SJSA1 (cell line): ENCODE measurements around the gene CUL7. TPM values are rescaled to one million over a fixed set of nuclear protein-coding genes. Genes with fewer than 3 reads are reported as not detected.
"Not testable (repeated sequence)": the region's sequence is repeated elsewhere in the genome, so short reads cannot be mapped to it uniquely, and the experiment has no call there.

ENCODE experiments used
- DNase-seq, 2 experiments: peaks; one replicate each; pipeline ENCODE4 v3.0.0-alpha.2; 2015 to 2020; ENCODE audit warnings: low spot score in 2 of 2, low read depth in 1 of 2
- H3K27ac ChIP-seq: fragments of 250-450 bp; sonication (Bioruptor Pico); 2 replicates; pipeline ENCODE4 v1.5.1; 2020; ENCODE audit warnings: mild to moderate bottlenecking, moderate library complexity
- H3K27me3 ChIP-seq: fragments of 250-450 bp; sonication (Bioruptor Pico); replicated peaks from 2 replicates; pipeline ENCODE4 v1.5.1; 2020; ENCODE audit warnings: mild to moderate bottlenecking, moderate library complexity
- H3K36me3 ChIP-seq: fragments of 250-450 bp; sonication (Bioruptor Pico); 2 replicates; pipeline ENCODE4 v1.5.1; 2020; ENCODE audit warnings: mild to moderate bottlenecking
- H3K4me1 ChIP-seq: fragments of 250-450 bp; sonication (Bioruptor Pico); replicated peaks from 2 replicates; pipeline ENCODE4 v1.6.1; 2021; ENCODE audit warnings: mild to moderate bottlenecking
- H3K4me3 ChIP-seq: fragments of 250-450 bp; sonication (Bioruptor Pico); 2 replicates; pipeline ENCODE4 v1.5.1; 2020; ENCODE audit warnings: mild to moderate bottlenecking
- H3K9me3 ChIP-seq: fragments of 250-450 bp; sonication (Bioruptor Pico); replicated peaks from 2 replicates; pipeline ENCODE4 v1.5.1; 2020; ENCODE audit warnings: mild to moderate bottlenecking
- total RNA-seq: library from RNA; depleted of rRNA; stranded (reverse); fragments of >200 nt; shearing (Covaris generic); gene quantifications from 2 replicates; pipeline ENCODE4 v1.2.3, GENCODE V29; 2014

The CUL7 gene
- total RNA-seq, 1 experiment from 2014 or later: 18.8 TPM

GRCh38 chr6:43088654-43089056 lies 35.0 kb upstream of the CUL7 start:
- H3K27ac ChIP-seq: no peak overlapping the region
- no peak overlapping the region for H3K4me3 ChIP-seq
- no peaks in the 10 kb centered on the region for H3K27me3 ChIP-seq
- H3K9me3 ChIP-seq: no peaks in the 10 kb centered on the region
- peaks cover 26% of the 10 kb centered on the region for H3K4me1 ChIP-seq
- DNase-seq: no peak
- no peaks in the 10 kb centered on the region for H3K36me3 ChIP-seq

- no peaks in the 10 kb centered on the region for H3K9me3 ChIP-seq
- H3K36me3 ChIP-seq: no peaks in the 10 kb centered on the region
- H3K27ac ChIP-seq: no peak overlapping the region
- no peak for DNase-seq
- no peaks in the 10 kb centered on the region for H3K27me3 ChIP-seq
- H3K4me1 ChIP-seq: peaks cover 19% of the 10 kb centered on the region
- H3K4me3 ChIP-seq: no peak overlapping the region
Measured at GRCh38 chr6:43086022-43086658, 32.5 kb upstream of the CUL7 start.

DNA sequence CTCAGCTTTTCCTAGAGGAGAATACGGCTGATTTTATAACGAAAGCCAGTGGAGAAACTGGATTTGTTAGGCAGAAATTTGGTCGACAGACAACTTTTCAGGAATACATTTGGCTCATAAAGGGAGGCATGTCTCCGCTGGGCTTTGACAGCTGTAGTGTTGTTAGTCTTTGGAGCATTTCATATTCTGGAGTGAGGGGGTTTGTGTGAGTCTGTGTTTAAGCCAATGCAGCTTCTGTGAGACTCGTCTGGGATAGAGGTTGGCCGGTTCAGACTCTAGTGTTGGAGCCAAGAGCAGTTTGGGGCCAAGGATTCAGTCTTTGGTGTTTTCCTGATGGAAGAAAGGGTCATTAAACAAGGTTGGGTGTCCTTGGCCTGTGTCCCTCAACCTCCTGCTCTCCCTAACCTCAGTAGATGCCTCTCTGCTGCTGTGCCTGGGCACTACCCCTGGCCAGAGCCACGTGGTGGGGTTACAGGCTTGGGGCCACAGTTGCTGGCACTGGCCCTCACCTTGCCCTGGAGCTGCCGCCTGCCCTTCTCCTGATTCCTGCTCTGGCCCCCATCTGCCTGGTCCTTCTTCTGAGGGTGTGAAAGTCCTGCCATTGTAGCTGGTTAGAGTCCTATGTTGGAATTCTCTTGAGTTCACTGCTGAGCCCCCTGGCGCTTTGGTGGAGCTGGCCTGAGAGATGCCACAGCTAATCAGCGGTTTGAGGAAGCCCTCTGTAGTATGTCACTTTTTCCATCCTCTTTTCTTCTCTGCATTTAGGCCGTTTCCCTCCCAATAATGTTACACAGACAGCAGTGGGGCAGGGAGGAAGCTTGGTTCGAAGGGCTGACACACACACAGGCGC lies 29.4 kb upstream of the CUL7 start:
- Histone ChIP-seq H3K27ac (no peak overlapping the region), H3K4me3 (no peak overlapping the region), H3K36me3 (no peaks in the 10 kb centered on the region), H3K4me1 (peaks cover 16% of the 10 kb centered on the region), H3K27me3 (no peaks in the 10 kb centered on the region), H3K9me3 (no peaks in the 10 kb centered on the region)
- DNase-seq: no peak

DNA sequence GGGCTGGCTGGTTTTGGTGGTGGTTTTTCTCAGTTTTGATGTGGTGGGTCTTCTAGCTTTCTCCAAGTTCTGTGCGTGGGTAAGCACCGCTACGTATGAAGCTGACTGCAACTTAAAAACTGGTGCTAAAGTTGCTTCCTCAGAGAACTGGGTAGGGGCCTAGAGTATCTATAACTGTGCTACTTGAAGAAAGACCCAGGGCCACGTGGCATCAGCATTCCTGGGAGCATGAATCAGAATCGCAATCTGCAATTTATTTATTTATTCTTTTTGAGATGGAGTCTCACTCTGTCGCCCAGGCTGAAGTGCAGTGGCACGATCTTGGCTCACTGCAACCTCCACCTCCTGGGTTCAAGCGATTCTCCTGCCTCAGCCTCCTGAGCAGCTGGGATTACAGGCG lies 28.3 kb upstream of the CUL7 start:
- peak; percentile 65 to 68 for DNase-seq
- not testable (repeated sequence) for H3K9me3 ChIP-seq, H3K4me3 ChIP-seq, H3K36me3 ChIP-seq, H3K27me3 ChIP-seq
- Histone ChIP-seq H3K27ac (peak overlapping the region; percentile 30), H3K4me1 (peaks cover 27% of the 10 kb centered on the region)

- Histone ChIP-seq H3K36me3 (peaks cover 8% of the 10 kb centered on the region), H3K27ac (no peak overlapping the region), H3K9me3 (no peaks in the 10 kb centered on the region), H3K4me1 (peaks cover 28% of the 10 kb centered on the region), H3K27me3 (no peaks in the 10 kb centered on the region), H3K4me3 (no peak overlapping the region)
- DNase-seq: no peak
Measured at GRCh38 chr6:43081043-43081442, 27.4 kb upstream of the CUL7 start.

GRCh38 chr6:43078691-43079090 lies 25.0 kb upstream of the CUL7 start:
- no peak for DNase-seq
- no peak overlapping the region for H3K4me3 ChIP-seq

GRCh38 chr6:43077981-43078511 lies 24.4 kb upstream of the CUL7 start:
- peaks cover 34% of the 10 kb centered on the region for H3K4me1 ChIP-seq
- H3K27ac ChIP-seq: no peak overlapping the region
- no peaks in the 10 kb centered on the region for H3K27me3 ChIP-seq
- H3K36me3 ChIP-seq: peaks cover 11% of the 10 kb centered on the region
- no peaks in the 10 kb centered on the region for H3K9me3 ChIP-seq
- no peak overlapping the region for H3K4me3 ChIP-seq
- no peak for DNase-seq

More at GRCh38 chr6:43078691-43079090, 25.0 kb upstream of the CUL7 start:
- no peaks in the 10 kb centered on the region for H3K27me3 ChIP-seq
- H3K4me1 ChIP-seq: peaks cover 34% of the 10 kb centered on the region
- H3K27ac ChIP-seq: no peak overlapping the region
- peaks cover 11% of the 10 kb centered on the region for H3K36me3 ChIP-seq
- no peaks in the 10 kb centered on the region for H3K9me3 ChIP-seq

- Histone ChIP-seq H3K27me3 (no peaks in the 10 kb centered on the region), H3K27ac (peak overlapping the region; percentile 33; the same call in 1 of the 2 replicates), H3K36me3 (peaks cover 11% of the 10 kb centered on the region), H3K9me3 (no peaks in the 10 kb centered on the region), H3K4me1 (peaks cover 34% of the 10 kb centered on the region), H3K4me3 (peak overlapping the region; percentile 94)
- DNase-seq: no peak
Measured at GRCh38 chr6:43077333-43077809, 23.7 kb upstream of the CUL7 start.

GRCh38 chr6:43076464-43077332 lies 23.0 kb upstream of the CUL7 start:
- peak; percentile 63 to 68 for DNase-seq
- Histone ChIP-seq H3K4me1 (peaks cover 27% of the 10 kb centered on the region), H3K4me3 (peak overlapping the region; percentile 94)

DNA sequence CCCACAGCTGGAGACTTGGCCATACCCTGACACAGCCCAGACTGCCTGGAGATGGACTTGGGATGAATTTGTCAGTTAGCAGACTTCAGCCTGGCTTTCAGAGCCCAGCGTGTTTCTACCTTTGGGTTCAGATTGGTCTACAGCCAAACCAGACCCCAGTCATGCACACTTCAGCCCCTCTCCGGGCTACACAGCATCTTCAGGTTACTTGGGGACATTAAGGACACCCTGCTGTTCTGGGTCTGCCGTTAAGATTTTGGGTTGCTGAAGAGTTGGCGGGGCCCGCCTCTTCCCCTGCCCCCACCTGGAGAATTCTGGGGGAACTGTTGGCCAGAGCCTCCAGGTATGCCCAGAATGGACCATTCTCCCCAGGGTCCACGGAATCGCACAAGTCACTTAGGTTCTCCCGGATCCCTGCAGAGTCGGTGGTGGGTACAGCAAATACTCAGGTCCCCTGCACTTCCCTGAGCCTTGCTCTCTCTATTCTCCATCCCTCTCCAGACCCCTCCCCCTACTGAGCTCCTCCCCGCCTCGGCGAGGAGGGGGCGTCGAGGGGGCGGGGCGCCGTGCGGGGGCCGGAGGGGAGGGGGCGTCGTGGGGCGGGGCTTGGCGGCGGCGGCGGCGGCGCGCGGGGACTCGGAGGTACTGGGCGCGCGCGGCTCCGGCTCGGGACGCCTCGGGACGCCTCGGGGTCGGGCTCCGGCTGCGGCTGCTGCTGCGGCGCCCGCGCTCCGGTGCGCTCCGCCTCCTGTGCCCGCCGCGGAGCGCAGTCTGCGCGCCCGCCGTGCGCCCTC lies 22.2 kb upstream of the CUL7 start, which contains the start of gene PTK7:
Gene PTK7, plus strand, starts transcription at position 645 of the 794 bp plus-strand sequence. CDS start 175 bp downstream, outside the sequence.
- Histone ChIP-seq H3K27ac (peak within 1 kb of the TSS; percentile 33), H3K4me3 (peak within 1 kb of the TSS; percentile 94), H3K36me3 (peaks cover 11% of the 10 kb centered on the region), H3K4me1 (peaks cover 19% of the 10 kb centered on the region), H3K9me3 (no peaks in the 10 kb centered on the region), H3K27me3 (no peaks in the 10 kb centered on the region)
- peak in 1 of 2 experiments; percentile 67 for DNase-seq

More at GRCh38 chr6:43076464-43077332, 23.0 kb upstream of the CUL7 start:
- Histone ChIP-seq H3K36me3 (peaks cover 11% of the 10 kb centered on the region), H3K27ac (peak overlapping the region; percentile 33), H3K9me3 (no peaks in the 10 kb centered on the region), H3K27me3 (no peaks in the 10 kb centered on the region)

DNA sequence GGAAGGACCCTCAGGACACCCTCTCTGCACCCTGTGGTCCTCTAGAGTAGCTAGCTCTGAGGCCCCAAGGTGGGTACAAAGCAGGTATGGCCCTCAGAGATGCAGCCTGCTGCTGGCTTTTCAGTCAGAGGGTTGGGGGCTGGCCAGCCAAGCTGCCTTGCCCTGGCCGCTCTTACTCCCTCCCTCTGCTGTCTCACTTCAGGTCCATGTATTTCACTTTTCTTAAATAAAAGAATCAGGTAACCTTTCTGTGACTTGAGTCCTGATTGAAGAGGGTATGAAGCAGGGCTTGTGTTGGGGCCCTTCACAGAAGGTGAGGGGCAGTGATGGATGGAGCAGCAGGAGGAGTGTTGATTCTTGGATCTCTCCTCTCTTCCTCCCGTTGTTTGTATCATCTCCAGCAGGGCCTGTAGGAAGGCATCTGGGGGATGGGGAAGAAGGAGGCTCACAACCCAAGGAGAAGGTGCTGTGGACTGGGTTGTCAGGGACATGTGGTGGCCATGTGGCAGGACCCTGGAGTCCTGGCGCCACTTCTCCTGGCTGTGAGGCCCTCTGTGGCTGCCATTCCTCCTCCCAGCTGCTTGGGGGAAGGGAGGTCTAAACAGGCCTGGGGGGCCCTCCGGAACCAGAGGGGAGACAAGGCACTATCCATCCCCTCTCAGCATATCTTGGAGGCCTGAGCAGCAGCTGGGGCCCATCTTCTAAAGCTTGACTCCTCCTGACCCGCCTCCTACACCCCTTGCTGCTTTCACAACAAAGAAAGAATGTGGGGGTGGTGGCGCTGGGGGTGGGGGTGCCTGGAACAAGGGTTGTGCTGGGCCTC lies 21.4 kb upstream of the CUL7 start:
- Histone ChIP-seq H3K9me3 (no peaks in the 10 kb centered on the region), H3K36me3 (peaks cover 11% of the 10 kb centered on the region), H3K27me3 (no peaks in the 10 kb centered on the region), H3K4me3 (no peak overlapping the region; the same call in 1 of the 2 replicates), H3K4me1 (peaks cover 18% of the 10 kb centered on the region), H3K27ac (no peak overlapping the region)
- DNase-seq: no peak
